ENCODE results near the gene C16orf96.

The C16orf96 gene

GRCh38 chr16:4515611-4516233, 40.4 kb upstream of the C16orf96 start:
- Histone ChIP-seq H3K23ac (ENCODE audit: low read depth, low read length, poor library complexity) (no peak overlapping the region), H3K4me2 (ENCODE audit: insufficient read depth, low read length, poor library complexity, severe bottlenecking) (no peak overlapping the region), H3K9me3 (replicated peaks in 1 of 2; ENCODE audit: control insufficient read depth in 2 of 2, insufficient read depth in 1 of 2, low read depth in 1 of 2, low read length in 2 of 2) (no peaks in the 10 kb centered on the region), H2AFZ (ENCODE audit: low read length) (no peak overlapping the region), H3K36me3 (replicated peaks in 1 of 2; ENCODE audit: control insufficient read depth in 2 of 2, insufficient read depth in 2 of 2, low read length in 2 of 2) (peaks cover 19 to 37% of the 10 kb centered on the region in 2 donors), H3K18ac (ENCODE audit: low read length) (no peak overlapping the region), H2BK120ac (ENCODE audit: low read depth, low read length) (no peak overlapping the region), H3K4me1 (ENCODE audit: control insufficient read depth in 2 of 2, insufficient read depth in 1 of 2, low read depth in 1 of 2, low read length in 2 of 2) (peaks cover 0 to 2% of the 10 kb centered on the region in 2 donors), H2BK12ac (ENCODE audit: low read length) (no peak overlapping the region), H3K4ac (ENCODE audit: low read length) (no peak overlapping the region), H3K27me3 (ENCODE audit: control insufficient read depth in 3 of 3, insufficient read depth in 3 of 3, low read depth in 1 of 3, low read length in 3 of 3) (no peaks in the 10 kb centered on the region), H2BK5ac (ENCODE audit: low read length) (no peak overlapping the region), H3K79me1 (ENCODE audit: low read depth, low read length) (peaks cover 2% of the 10 kb centered on the region), H3K9ac (ENCODE audit: low read depth, low read length, poor library complexity) (no peak overlapping the region), H2BK15ac (ENCODE audit: low read length) (no peak overlapping the region), H2AK5ac (ENCODE audit: low read depth, low read length) (no peak overlapping the region), H3K27ac (replicated peaks; ENCODE audit: low read length) (no peak overlapping the region), H3K14ac (ENCODE audit: low read length) (no peak overlapping the region), H3K4me3 (ENCODE audit: low read length in 2 of 2) (no peak overlapping the region), H4K8ac (ENCODE audit: low read depth, low read length) (no peak overlapping the region), H4K91ac (ENCODE audit: low read depth, low read length, poor library complexity) (no peak overlapping the region)
- no CpG with 5 or more reads among the region's 5 CpGs for WGBS, 2 donors (ENCODE audit: extremely low coverage in 2 of 2, insufficient read length in 2 of 2, insufficient replicate concordance in 1 of 2)
- no peak for DNase-seq (ENCODE audit: low spot score)

- Histone ChIP-seq H4K8ac (ENCODE audit: low read depth, low read length) (no peak overlapping the region), H3K4me1 (ENCODE audit: control insufficient read depth in 2 of 2, insufficient read depth in 1 of 2, low read depth in 1 of 2, low read length in 2 of 2) (peaks cover 0 to 15% of the 10 kb centered on the region in 2 donors), H3K36me3 (replicated peaks in 1 of 2; ENCODE audit: control insufficient read depth in 2 of 2, insufficient read depth in 2 of 2, low read length in 2 of 2) (peaks cover 7 to 26% of the 10 kb centered on the region in 2 donors), H2BK15ac (ENCODE audit: low read length) (no peak overlapping the region), H3K9ac (ENCODE audit: low read depth, low read length, poor library complexity) (no peak overlapping the region), H3K4ac (ENCODE audit: low read length) (no peak overlapping the region), H4K91ac (ENCODE audit: low read depth, low read length, poor library complexity) (no peak overlapping the region), H2BK120ac (ENCODE audit: low read depth, low read length) (no peak overlapping the region), H3K4me3 (ENCODE audit: low read length in 2 of 2) (peak overlapping the region in 1 of 2 donors; percentile 4), H2AK5ac (ENCODE audit: low read depth, low read length) (no peak overlapping the region), H3K14ac (ENCODE audit: low read length) (no peak overlapping the region), H2AFZ (ENCODE audit: low read length) (no peak overlapping the region), H3K4me2 (ENCODE audit: insufficient read depth, low read length, poor library complexity, severe bottlenecking) (no peak overlapping the region), H3K18ac (ENCODE audit: low read length) (no peak overlapping the region), H2BK5ac (ENCODE audit: low read length) (no peak overlapping the region), H3K79me1 (ENCODE audit: low read depth, low read length) (peaks cover 8% of the 10 kb centered on the region), H3K9me3 (replicated peaks in 1 of 2; ENCODE audit: control insufficient read depth in 2 of 2, insufficient read depth in 1 of 2, low read depth in 1 of 2, low read length in 2 of 2) (no peaks in the 10 kb centered on the region), H2BK12ac (ENCODE audit: low read length) (no peak overlapping the region), H3K27ac (replicated peaks; ENCODE audit: low read length) (no peak overlapping the region), H3K23ac (ENCODE audit: low read depth, low read length, poor library complexity) (no peak overlapping the region), H3K27me3 (ENCODE audit: control insufficient read depth in 3 of 3, insufficient read depth in 3 of 3, low read depth in 1 of 3, low read length in 3 of 3) (no peaks in the 10 kb centered on the region)
- WGBS, 2 donors (ENCODE audit: extremely low coverage in 2 of 2, insufficient read length in 2 of 2, insufficient replicate concordance in 1 of 2): no CpG with 5 or more reads among the region's 12 CpGs
- peak; percentile 50 for DNase-seq (ENCODE audit: low spot score)
These were observed 38.1 kb upstream of the C16orf96 start for GRCh38 chr16:4517812-4518680.

- Histone ChIP-seq H2AFZ (ENCODE audit: low read length) (no peak overlapping the region), H3K27ac (replicated peaks; ENCODE audit: low read length) (no peak overlapping the region), H3K36me3 (replicated peaks in 1 of 2; ENCODE audit: control insufficient read depth in 2 of 2, insufficient read depth in 2 of 2, low read length in 2 of 2) (peaks cover 5 to 24% of the 10 kb centered on the region in 2 donors), H3K23ac (ENCODE audit: low read depth, low read length, poor library complexity) (no peak overlapping the region), H2BK120ac (ENCODE audit: low read depth, low read length) (no peak overlapping the region), H3K4me2 (ENCODE audit: insufficient read depth, low read length, poor library complexity, severe bottlenecking) (no peak overlapping the region), H3K4me3 (ENCODE audit: low read length in 2 of 2) (no peak overlapping the region), H3K9ac (ENCODE audit: low read depth, low read length, poor library complexity) (no peak overlapping the region), H3K27me3 (ENCODE audit: control insufficient read depth in 3 of 3, insufficient read depth in 3 of 3, low read depth in 1 of 3, low read length in 3 of 3) (no peaks in the 10 kb centered on the region), H3K4me1 (ENCODE audit: control insufficient read depth in 2 of 2, insufficient read depth in 1 of 2, low read depth in 1 of 2, low read length in 2 of 2) (peaks cover 0 to 15% of the 10 kb centered on the region in 2 donors), H4K8ac (ENCODE audit: low read depth, low read length) (no peak overlapping the region), H2AK5ac (ENCODE audit: low read depth, low read length) (no peak overlapping the region), H3K14ac (ENCODE audit: low read length) (no peak overlapping the region), H2BK15ac (ENCODE audit: low read length) (no peak overlapping the region), H3K9me3 (replicated peaks in 1 of 2; ENCODE audit: control insufficient read depth in 2 of 2, insufficient read depth in 1 of 2, low read depth in 1 of 2, low read length in 2 of 2) (no peaks in the 10 kb centered on the region), H3K79me1 (ENCODE audit: low read depth, low read length) (peaks cover 8% of the 10 kb centered on the region), H3K4ac (ENCODE audit: low read length) (no peak overlapping the region), H2BK5ac (ENCODE audit: low read length) (no peak overlapping the region), H3K18ac (ENCODE audit: low read length) (no peak overlapping the region), H2BK12ac (ENCODE audit: low read length) (no peak overlapping the region), H4K91ac (ENCODE audit: low read depth, low read length, poor library complexity) (no peak overlapping the region)
- WGBS, 2 donors (ENCODE audit: extremely low coverage in 2 of 2, insufficient read length in 2 of 2, insufficient replicate concordance in 1 of 2): no CpG with 5 or more reads among the region's 15 CpGs
- DNase-seq (ENCODE audit: low spot score): no peak
These were observed 36.7 kb upstream of the C16orf96 start for GRCh38 chr16:4519274-4520058.
